PC-3 (cell line): ENCODE measurements around the gene SNRNP200.

Experiments used
- CTCF ChIP-seq: fragments of 300-600 bp; sonication (generic); conservative IDR thresholded peaks from 2 replicates; pipeline ENCODE4 v1.5.1; 2017; ENCODE audit warnings: antibody characterized with exemption, low read depth, mild to moderate bottlenecking, low read length
- EZH2 ChIP-seq: fragments of 300-600 bp; sonication (generic); IDR thresholded peaks from one replicate; pipeline ENCODE4 v1.6.1; 2017; ENCODE audit warnings: antibody characterized with exemption, mild to moderate bottlenecking, low read length; ENCODE audit not compliant: unreplicated experiment
- EZH2phosphoT487 ChIP-seq: fragments of 300-600 bp; sonication (generic); IDR thresholded peaks from 2 replicates; pipeline ENCODE4 v1.6.1; 2018; ENCODE audit warnings: mild to moderate bottlenecking, antibody characterized with exemption, low read length, borderline replicate concordance

DNA sequence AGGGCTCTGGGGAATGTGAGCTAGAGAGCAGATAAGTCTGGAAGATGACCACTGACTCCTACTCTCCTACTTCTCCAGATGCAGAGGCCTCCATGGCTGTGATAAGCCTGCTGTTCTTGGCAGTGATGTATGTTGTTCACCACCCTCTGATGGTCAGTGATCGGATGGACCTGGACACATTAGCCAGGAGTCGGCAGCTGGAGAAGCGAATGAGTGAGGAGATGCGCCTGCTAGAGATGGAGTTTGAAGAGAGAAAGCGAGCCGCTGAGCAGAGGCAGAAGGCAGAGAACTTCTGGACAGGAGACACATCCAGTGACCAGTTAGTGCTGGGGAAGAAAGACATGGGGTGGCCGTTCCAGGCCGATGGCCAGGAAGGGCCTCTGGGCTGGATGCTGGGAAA, 21.2 kb upstream of the SNRNP200 start:
- no peak for TF ChIP-seq CTCF
- TF ChIP-seq EZH2: no peak
- no peak for TF ChIP-seq EZH2phosphoT487
